Measurements from ENCODE around the gene CERS5. TPM values are rescaled to one million over a fixed set of nuclear protein-coding genes. Genes with fewer than 3 reads are reported as not detected.

Gene CERS5
- polyA plus RNA-seq, 1 donor (not counting 4 experiments of a cell fraction or from before 2014, with no cell fraction given), result 72.3 TPM

DNA sequence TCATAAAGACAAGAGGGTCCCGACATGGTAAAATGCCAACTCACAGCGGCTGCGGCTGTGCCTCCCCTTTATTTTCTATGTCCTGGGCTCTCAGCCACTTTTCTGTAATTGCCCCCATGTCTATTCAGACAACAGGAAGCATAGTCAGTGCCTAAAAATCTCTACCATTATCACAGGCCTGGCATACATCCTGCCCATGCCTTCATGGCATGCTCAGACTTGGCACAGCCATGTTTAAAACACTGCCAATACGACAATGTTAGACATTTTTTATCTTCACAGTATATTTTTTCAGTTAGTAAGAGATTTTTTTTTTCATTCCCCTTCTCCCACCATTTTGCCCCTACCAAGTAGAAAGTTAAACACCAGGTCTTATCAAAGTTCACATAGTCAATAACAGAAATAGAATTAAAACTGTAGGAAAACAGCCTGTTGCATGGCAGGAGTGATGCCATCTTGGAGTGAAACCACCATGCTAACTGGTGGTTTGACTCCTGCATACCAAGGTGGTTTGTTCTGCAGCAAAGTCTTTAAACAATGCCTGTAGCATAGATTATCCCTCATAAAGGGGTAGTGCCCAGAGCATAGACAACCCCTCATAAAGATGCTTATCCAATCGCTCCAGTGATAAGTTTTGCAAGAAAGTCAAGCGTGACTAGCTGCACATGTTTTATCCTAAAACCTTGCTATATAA is 18.9 kb upstream of the CERS5 start:
- H3K79me2 ChIP-seq (ENCODE audit: control insufficient read depth, insufficient read depth, low read length), result peaks cover 49% of the 10 kb centered on the region
- peak overlapping the region; percentile 46 for H3K9ac ChIP-seq (ENCODE audit: control insufficient read depth, extremely low read depth, insufficient read depth, low read length)
- DNase-seq (ENCODE audit: low read depth, low spot score) (no peak), FAIRE-seq (peak; percentile 76)
- TF ChIP-seq, protein P1, sequence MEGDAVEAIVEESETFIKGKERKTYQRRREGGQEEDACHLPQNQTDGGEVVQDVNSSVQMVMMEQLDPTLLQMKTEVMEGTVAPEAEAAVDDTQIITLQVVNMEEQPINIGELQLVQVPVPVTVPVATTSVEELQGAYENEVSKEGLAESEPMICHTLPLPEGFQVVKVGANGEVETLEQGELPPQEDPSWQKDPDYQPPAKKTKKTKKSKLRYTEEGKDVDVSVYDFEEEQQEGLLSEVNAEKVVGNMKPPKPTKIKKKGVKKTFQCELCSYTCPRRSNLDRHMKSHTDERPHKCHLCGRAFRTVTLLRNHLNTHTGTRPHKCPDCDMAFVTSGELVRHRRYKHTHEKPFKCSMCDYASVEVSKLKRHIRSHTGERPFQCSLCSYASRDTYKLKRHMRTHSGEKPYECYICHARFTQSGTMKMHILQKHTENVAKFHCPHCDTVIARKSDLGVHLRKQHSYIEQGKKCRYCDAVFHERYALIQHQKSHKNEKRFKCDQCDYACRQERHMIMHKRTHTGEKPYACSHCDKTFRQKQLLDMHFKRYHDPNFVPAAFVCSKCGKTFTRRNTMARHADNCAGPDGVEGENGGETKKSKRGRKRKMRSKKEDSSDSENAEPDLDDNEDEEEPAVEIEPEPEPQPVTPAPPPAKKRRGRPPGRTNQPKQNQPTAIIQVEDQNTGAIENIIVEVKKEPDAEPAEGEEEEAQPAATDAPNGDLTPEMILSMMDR (optimal IDR thresholded peaks at IDR 0.05 in 1 of 3, IDR thresholded peaks at IDR 0.05 in 1 of 3, conservative IDR thresholded peaks at IDR 0.05 in 1 of 3; ENCODE audit: extremely low read depth in 1 of 3, insufficient read depth in 2 of 3, low read length in 3 of 3), result no peak
- no peak for TF ChIP-seq EZH2 (IDR thresholded peaks at IDR 0.05; ENCODE audit: low read length)
- dilution Hi-C loops (cut with MboI; ENCODE audit: extremely low pct_ligation_motif_present, low sequenced_read_pairs), result no loop called here
- no peak overlapping the region for H2AFZ ChIP-seq (ENCODE audit: control insufficient read depth, low read length)
- H4K20me1 ChIP-seq (ENCODE audit: control insufficient read depth, extremely low read depth, insufficient read depth, low read length), result no peaks in the 10 kb centered on the region
- peak overlapping the region; percentile 63 for H3K4me2 ChIP-seq (ENCODE audit: control insufficient read depth, extremely low read depth, insufficient read depth, low read depth, low read length)
- H3K4me3 ChIP-seq (ENCODE audit: control insufficient read depth in 2 of 3, extremely low read depth in 1 of 3, insufficient read depth in 2 of 3, low read depth in 1 of 3, low read length in 3 of 3), result peak overlapping the region in 2 of 3 experiments; percentile 13 to 47
- H3K27ac ChIP-seq (ENCODE audit: control insufficient read depth, insufficient read depth, low read length), result peak overlapping the region; percentile 61
- no peaks in the 10 kb centered on the region for H3K9me3 ChIP-seq (ENCODE audit: control insufficient read depth, low read depth, low read length)
- H3K4me1 ChIP-seq (ENCODE audit: control insufficient read depth, extremely low read depth, insufficient read depth, low read length), result peaks cover 51% of the 10 kb centered on the region
- peaks cover 33 to 58% of the 10 kb centered on the region in 2 experiments for H3K36me3 ChIP-seq (ENCODE audit: control insufficient read depth in 2 of 2, extremely low read depth in 1 of 2, insufficient read depth in 2 of 2, low read length in 2 of 2)
- no peaks in the 10 kb centered on the region for H3K27me3 ChIP-seq (ENCODE audit: control insufficient read depth, extremely low read depth, insufficient read depth, low read length)
- peaks cover 7% of the 10 kb centered on the region for H3K9me1 ChIP-seq (ENCODE audit: control insufficient read depth, extremely low read depth, insufficient read depth, low read length)

DNA sequence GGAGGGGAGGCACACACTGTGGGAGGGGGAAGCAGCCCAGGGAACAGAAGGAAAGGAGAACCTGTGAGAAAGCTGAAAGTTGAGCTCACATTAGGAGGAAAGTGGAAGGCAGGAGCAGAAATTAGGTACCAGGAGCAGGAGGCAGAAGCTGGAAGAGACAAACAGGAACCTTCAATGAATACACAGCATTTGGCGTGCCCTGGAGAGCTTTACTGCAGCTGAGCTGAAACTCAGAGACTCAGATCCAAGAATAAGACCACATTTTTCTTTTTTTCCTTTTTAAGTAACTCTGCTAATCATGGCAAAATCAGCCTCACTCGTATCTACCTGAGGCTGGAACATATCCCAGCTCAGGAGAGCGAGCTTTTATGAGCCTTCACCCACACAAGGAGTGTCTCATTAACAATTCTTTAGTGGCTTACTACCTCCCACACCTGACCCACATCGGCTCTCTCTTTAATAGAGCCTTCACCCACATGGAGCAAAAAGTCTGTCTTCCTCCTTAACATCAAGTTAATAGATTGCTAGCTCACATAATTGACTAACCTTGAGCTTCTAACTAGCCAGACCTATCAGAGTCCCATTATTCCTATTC is 18.2 kb upstream of the CERS5 start:
- H3K36me3 ChIP-seq (ENCODE audit: control insufficient read depth in 2 of 2, extremely low read depth in 1 of 2, insufficient read depth in 2 of 2, low read length in 2 of 2), result peaks cover 31 to 58% of the 10 kb centered on the region in 2 experiments
- no peaks in the 10 kb centered on the region for H3K27me3 ChIP-seq (ENCODE audit: control insufficient read depth, extremely low read depth, insufficient read depth, low read length)
- DNase-seq (ENCODE audit: low read depth, low spot score), result no peak
- H3K4me3 ChIP-seq (ENCODE audit: control insufficient read depth in 2 of 3, extremely low read depth in 1 of 3, insufficient read depth in 2 of 3, low read depth in 1 of 3, low read length in 3 of 3), result peak overlapping the region in 2 of 3 experiments; percentile 8 to 13
- peaks cover 46% of the 10 kb centered on the region for H3K79me2 ChIP-seq (ENCODE audit: control insufficient read depth, insufficient read depth, low read length)
- H3K4me2 ChIP-seq (ENCODE audit: control insufficient read depth, extremely low read depth, insufficient read depth, low read depth, low read length), result peak overlapping the region; percentile 63
- dilution Hi-C loops (cut with MboI; ENCODE audit: extremely low pct_ligation_motif_present, low sequenced_read_pairs), result no loop called here
- no peak overlapping the region for H2AFZ ChIP-seq (ENCODE audit: control insufficient read depth, low read length)
- peaks cover 7% of the 10 kb centered on the region for H3K9me1 ChIP-seq (ENCODE audit: control insufficient read depth, extremely low read depth, insufficient read depth, low read length)
- FAIRE-seq, result no peak
- peak overlapping the region; percentile 46 for H3K9ac ChIP-seq (ENCODE audit: control insufficient read depth, extremely low read depth, insufficient read depth, low read length)
- no peaks in the 10 kb centered on the region for H4K20me1 ChIP-seq (ENCODE audit: control insufficient read depth, extremely low read depth, insufficient read depth, low read length)
- H3K9me3 ChIP-seq (ENCODE audit: control insufficient read depth, low read depth, low read length), result no peaks in the 10 kb centered on the region
- peaks cover 46% of the 10 kb centered on the region for H3K4me1 ChIP-seq (ENCODE audit: control insufficient read depth, extremely low read depth, insufficient read depth, low read length)
- H3K27ac ChIP-seq (ENCODE audit: control insufficient read depth, insufficient read depth, low read length), result peak overlapping the region; percentile 61
- TF ChIP-seq EZH2 (IDR thresholded peaks at IDR 0.05; ENCODE audit: low read length), result no peak
- TF ChIP-seq, protein P1 (optimal IDR thresholded peaks at IDR 0.05 in 1 of 3, IDR thresholded peaks at IDR 0.05 in 1 of 3, conservative IDR thresholded peaks at IDR 0.05 in 1 of 3; ENCODE audit: extremely low read depth in 1 of 3, insufficient read depth in 2 of 3, low read length in 3 of 3), result no peak

Data from keratinocyte (primary cell).